Neural progenitor cell (in vitro differentiated cells): Measurements from ENCODE around the gene KHDC3L. TPM values are rescaled to one million over a fixed set of nuclear protein-coding genes. Genes with fewer than 3 reads are reported as not detected.
A peak's percentile ranks its signal among the peaks of the same experiment; 100 is the strongest.

Experiments used
- DNase-seq: peaks from one replicate; pipeline ENCODE4 v3.0.0-alpha.2; 2016; ENCODE audit warnings: low spot score
- H2AFZ ChIP-seq: fragments of 200-600 bp; sonication (generic); replicated peaks from 2 replicates; pipeline ENCODE4 v1.6.1; 2016; ENCODE audit warnings: antibody characterized with exemption
- H3F3A ChIP-seq: fragments of 200-600 bp; sonication (generic); 2 replicates; pipeline ENCODE4 v1.6.1; 2016; ENCODE audit warnings: antibody characterized with exemption, low read depth
- H3K27ac ChIP-seq: fragments of 200-600 bp; sonication (generic); 2 replicates; pipeline ENCODE4 v1.5.1; 2016; ENCODE audit warnings: mild to moderate bottlenecking
- H3K27me3 ChIP-seq: fragments of 200-600 bp; sonication (generic); 2 replicates; pipeline ENCODE4 v1.6.1; 2016; ENCODE audit warnings: mild to moderate bottlenecking, moderate library complexity
- H3K36me3 ChIP-seq: fragments of 200-600 bp; sonication (generic); 2 replicates; pipeline ENCODE4 v1.5.1; 2016
- H3K4me1 ChIP-seq: fragments of 200-600 bp; sonication (generic); 2 replicates; pipeline ENCODE4 v1.6.1; 2016; ENCODE audit warnings: mixed run types
- H3K4me2 ChIP-seq: fragments of 200-600 bp; sonication (generic); 2 replicates; pipeline ENCODE4 v1.6.1; 2016
- H3K4me3 ChIP-seq: fragments of 200-600 bp; sonication (generic); 2 replicates; pipeline ENCODE4 v1.5.1; 2016
- H3K79me2 ChIP-seq: fragments of 200-600 bp; sonication (generic); 2 replicates; pipeline ENCODE4 v1.6.1; 2016; ENCODE audit warnings: low read depth
- H3K9ac ChIP-seq: fragments of 200-600 bp; sonication (generic); 2 replicates; pipeline ENCODE4 v1.6.1; 2016
- H3K9me3 ChIP-seq: fragments of 200-600 bp; sonication (generic); 2 replicates; pipeline ENCODE4 v1.5.1; 2016; ENCODE audit warnings: low read depth
- H4K20me1 ChIP-seq: fragments of 200-600 bp; sonication (generic); 2 replicates; pipeline ENCODE4 v1.6.1; 2016; ENCODE audit warnings: low read depth
- H3K27ac Mint-ChIP-seq: 3 replicates; pipeline ENCODE4 v1.8.0; 2021; ENCODE audit warnings: mixed read lengths
- H3K27me3 Mint-ChIP-seq: 2 replicates; pipeline ENCODE4 v1.8.0; 2022; ENCODE audit warnings: low read depth, mild to moderate bottlenecking, inconsistent platforms, moderate library complexity, mixed read lengths; ENCODE audit not compliant: insufficient read depth
- H3K36me3 Mint-ChIP-seq: 3 replicates; pipeline ENCODE4 v1.8.0; 2021; ENCODE audit warnings: mixed read lengths
- H3K4me1 Mint-ChIP-seq: 3 replicates; pipeline ENCODE4 v1.8.0; 2021; ENCODE audit warnings: mixed read lengths
- H3K4me3 Mint-ChIP-seq: 3 replicates; pipeline ENCODE4 v1.8.0; 2021; ENCODE audit warnings: mild to moderate bottlenecking, moderate library complexity, mixed read lengths
- H3K9me3 Mint-ChIP-seq: 3 replicates; pipeline ENCODE4 v1.8.0; 2020; ENCODE audit warnings: mixed read lengths
- EZH2 ChIP-seq: fragments of 200-600 bp; sonication (generic); IDR thresholded peaks from 2 replicates; pipeline ENCODE4 v1.6.1; 2017; ENCODE audit warnings: antibody characterized with exemption, mild to moderate bottlenecking, moderate library complexity
- EZH2phosphoT487 ChIP-seq: fragments of 200-600 bp; sonication (generic); IDR thresholded peaks from 2 replicates; pipeline ENCODE4 v1.6.1; 2017; ENCODE audit warnings: antibody characterized with exemption
- total RNA-seq: library from RNA; depleted of rRNA; stranded (reverse); fragments of >200 nt; gene quantifications from 2 replicates; pipeline ENCODE4 v1.2.3, GENCODE V29; 2015; ENCODE audit warnings: low replicate concordance
- TF ChIP-seq, protein P1 (sequence below): fragments of 200-600 bp; sonication (generic); IDR thresholded peaks from 2 replicates; pipeline ENCODE4 v1.5.1; 2017; ENCODE audit warnings: antibody characterized with exemption, mild to moderate bottlenecking

Gene KHDC3L
- total RNA-seq, 1 donor from 2014 or later = not detected

DNA sequence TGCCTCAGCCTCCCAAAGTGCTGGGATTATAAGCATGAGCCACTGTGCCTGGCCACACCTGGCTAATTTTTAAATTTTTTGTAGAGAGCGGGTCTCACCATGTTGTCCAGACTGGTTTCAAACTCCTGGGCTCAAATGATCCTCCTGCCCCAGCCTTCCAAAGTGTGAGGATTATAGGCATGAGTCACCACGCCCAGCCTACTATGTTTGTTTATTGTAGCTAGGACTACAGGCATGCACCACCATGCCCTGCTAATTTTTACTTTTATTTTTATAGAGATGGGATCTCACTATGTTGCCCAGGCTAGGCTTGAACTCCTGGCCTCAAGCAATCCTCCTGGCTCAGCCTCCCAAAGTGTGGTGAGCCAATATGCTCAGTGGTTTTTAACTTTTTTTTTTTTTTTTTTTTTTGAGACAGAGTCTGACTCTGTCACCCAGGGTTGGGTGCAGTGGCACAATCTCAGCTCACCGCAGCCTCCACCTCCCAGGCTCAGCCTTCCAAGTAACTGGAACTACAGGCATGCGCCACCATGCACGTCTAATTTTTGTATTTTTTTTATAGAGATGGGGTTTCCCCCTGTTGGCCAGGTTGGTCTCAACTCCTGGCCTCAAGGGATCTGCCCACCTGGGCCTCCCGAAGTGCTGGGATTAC, 20.1 kb downstream of the KHDC3L start:
- Mint-ChIP-seq H3K4me3 (no peak overlapping the region), H3K4me1 (no peaks in the 10 kb centered on the region), H3K9me3 (no peaks in the 10 kb centered on the region), H3K27me3 (no peaks in the 10 kb centered on the region), H3K36me3 (no peaks in the 10 kb centered on the region), H3K27ac (no peak overlapping the region)
- TF ChIP-seq EZH2 = no peak
- no peak for TF ChIP-seq EZH2phosphoT487
- TF ChIP-seq, protein P1, sequence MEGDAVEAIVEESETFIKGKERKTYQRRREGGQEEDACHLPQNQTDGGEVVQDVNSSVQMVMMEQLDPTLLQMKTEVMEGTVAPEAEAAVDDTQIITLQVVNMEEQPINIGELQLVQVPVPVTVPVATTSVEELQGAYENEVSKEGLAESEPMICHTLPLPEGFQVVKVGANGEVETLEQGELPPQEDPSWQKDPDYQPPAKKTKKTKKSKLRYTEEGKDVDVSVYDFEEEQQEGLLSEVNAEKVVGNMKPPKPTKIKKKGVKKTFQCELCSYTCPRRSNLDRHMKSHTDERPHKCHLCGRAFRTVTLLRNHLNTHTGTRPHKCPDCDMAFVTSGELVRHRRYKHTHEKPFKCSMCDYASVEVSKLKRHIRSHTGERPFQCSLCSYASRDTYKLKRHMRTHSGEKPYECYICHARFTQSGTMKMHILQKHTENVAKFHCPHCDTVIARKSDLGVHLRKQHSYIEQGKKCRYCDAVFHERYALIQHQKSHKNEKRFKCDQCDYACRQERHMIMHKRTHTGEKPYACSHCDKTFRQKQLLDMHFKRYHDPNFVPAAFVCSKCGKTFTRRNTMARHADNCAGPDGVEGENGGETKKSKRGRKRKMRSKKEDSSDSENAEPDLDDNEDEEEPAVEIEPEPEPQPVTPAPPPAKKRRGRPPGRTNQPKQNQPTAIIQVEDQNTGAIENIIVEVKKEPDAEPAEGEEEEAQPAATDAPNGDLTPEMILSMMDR = no peak
- Histone ChIP-seq H3K79me2 (no peaks in the 10 kb centered on the region), H3K27ac (no peak overlapping the region), H3K36me3 (no peaks in the 10 kb centered on the region), H3K9ac (no peak overlapping the region), H3K4me3 (no peak overlapping the region), H3K9me3 (no peaks in the 10 kb centered on the region), H3K4me1 (no peaks in the 10 kb centered on the region), H2AFZ (no peak overlapping the region), H4K20me1 (no peaks in the 10 kb centered on the region), H3K27me3 (no peaks in the 10 kb centered on the region), H3F3A (no peaks in the 10 kb centered on the region), H3K4me2 (no peak overlapping the region)
- DNase-seq = no peak

DNA sequence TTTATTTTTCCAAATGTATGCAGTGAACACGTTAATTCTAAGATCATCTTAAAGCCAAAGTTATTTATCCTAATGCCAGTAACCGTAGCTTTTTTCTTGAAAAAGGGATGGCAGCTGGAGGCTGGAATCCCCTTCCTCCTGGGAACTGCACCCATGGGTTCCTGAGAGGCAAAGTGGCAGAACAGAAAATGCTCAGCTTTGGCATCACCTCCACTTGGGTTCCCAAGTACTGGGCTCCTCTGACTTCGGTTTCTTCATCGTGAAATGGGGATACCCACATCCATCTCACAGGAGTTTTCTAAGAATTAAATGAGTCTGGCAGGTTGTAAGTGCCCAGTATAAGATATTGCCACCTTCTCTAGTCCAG, 26.0 kb downstream of the KHDC3L start:
- Histone ChIP-seq H3K9ac (no peak overlapping the region), H3K36me3 (no peaks in the 10 kb centered on the region), H3K4me2 (peak overlapping the region; percentile 79), H3K4me1 (peaks cover 3% of the 10 kb centered on the region), H3F3A (no peaks in the 10 kb centered on the region), H3K27ac (no peak overlapping the region), H3K9me3 (no peaks in the 10 kb centered on the region), H4K20me1 (no peaks in the 10 kb centered on the region), H3K4me3 (peak overlapping the region; percentile 52), H3K79me2 (no peaks in the 10 kb centered on the region), H2AFZ (peak overlapping the region; percentile 98), H3K27me3 (peaks cover 4% of the 10 kb centered on the region)
- no peaks in the 10 kb centered on the region for H3K9me3 Mint-ChIP-seq
- no peak overlapping the region for H3K27ac Mint-ChIP-seq
- DNase-seq = no peak
- peaks cover 2% of the 10 kb centered on the region for H3K27me3 Mint-ChIP-seq
- no peak for TF ChIP-seq EZH2
- TF ChIP-seq, protein P1 = no peak
- TF ChIP-seq EZH2phosphoT487 = no peak
- peak overlapping the region; percentile 85 for H3K4me3 Mint-ChIP-seq
- H3K36me3 Mint-ChIP-seq = no peaks in the 10 kb centered on the region
- peaks cover 3% of the 10 kb centered on the region for H3K4me1 Mint-ChIP-seq

DNA sequence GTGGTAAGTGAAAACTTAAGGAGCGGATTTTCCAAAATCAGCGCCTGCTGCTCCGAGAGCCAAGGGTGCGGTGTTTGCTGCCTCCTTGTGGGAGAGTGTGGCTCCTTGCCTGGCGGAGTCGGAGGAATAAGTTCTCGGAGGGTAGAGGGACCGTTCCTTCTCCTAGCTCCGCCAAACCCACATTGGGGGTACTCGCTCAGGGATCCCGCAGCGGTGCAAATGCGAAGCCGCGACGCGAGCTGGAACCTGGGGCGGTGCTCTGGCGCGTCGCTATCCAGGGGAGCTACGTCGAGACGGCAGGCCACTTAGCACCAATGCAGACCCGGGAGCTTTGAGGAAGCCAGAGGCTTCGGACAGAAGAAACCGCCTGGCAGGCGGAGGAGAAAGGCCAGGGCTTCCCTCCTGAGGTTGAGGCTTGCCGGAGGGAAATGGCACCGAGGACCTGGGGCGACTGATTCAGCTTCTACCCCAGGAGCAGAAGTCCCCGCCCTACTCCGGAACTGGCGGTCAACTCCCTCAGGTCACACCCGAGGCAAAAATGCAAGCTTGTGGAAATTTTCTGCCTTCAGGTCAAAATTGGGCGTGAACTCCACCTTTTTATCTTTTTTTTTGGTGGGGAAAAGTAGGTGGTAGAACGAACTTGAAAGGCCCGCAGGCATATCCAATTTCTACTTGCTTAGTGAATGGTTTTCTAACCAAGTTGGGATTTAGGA, 26.5 kb downstream of the KHDC3L start:
- Histone ChIP-seq H3F3A (no peaks in the 10 kb centered on the region), H3K27me3 (peaks cover 4% of the 10 kb centered on the region), H3K4me2 (peak overlapping the region; percentile 79), H3K4me1 (peaks cover 3% of the 10 kb centered on the region), H3K4me3 (peak overlapping the region; percentile 52), H4K20me1 (no peaks in the 10 kb centered on the region), H2AFZ (peak overlapping the region; percentile 98), H3K9ac (peak overlapping the region; percentile 29), H3K36me3 (no peaks in the 10 kb centered on the region), H3K9me3 (no peaks in the 10 kb centered on the region), H3K27ac (no peak overlapping the region), H3K79me2 (no peaks in the 10 kb centered on the region)
- no peak overlapping the region for H3K27ac Mint-ChIP-seq
- H3K4me3 Mint-ChIP-seq = peak overlapping the region; percentile 85
- H3K36me3 Mint-ChIP-seq = no peaks in the 10 kb centered on the region
- no peaks in the 10 kb centered on the region for H3K9me3 Mint-ChIP-seq
- TF ChIP-seq, protein P1 = peak; percentile 75
- TF ChIP-seq EZH2 = no peak
- peak; percentile 79 for DNase-seq
- peaks cover 3% of the 10 kb centered on the region for H3K4me1 Mint-ChIP-seq
- peaks cover 2% of the 10 kb centered on the region for H3K27me3 Mint-ChIP-seq
